GM21447 (cell line): Measurements from ENCODE around the gene MPP4.
"Not testable (repeated sequence)": the region's sequence is repeated elsewhere in the genome, so short reads cannot be mapped to it uniquely, and the experiment has no call there.

Source experiments
- ATAC-seq: cut with Tn5 transposase; IDR thresholded peaks from one replicate; pipeline ENCODE4 v1.9.1; 2021; ENCODE audit not compliant: unreplicated experiment

Gene MPP4

GRCh38 chr2:201674298-201674697 is 24.1 kb downstream of the MPP4 start:
- ATAC-seq = no peak

GRCh38 chr2:201673546-201673945 is 24.9 kb downstream of the MPP4 start:
- no peak for ATAC-seq

GRCh38 chr2:201671205-201671604 is 27.2 kb downstream of the MPP4 start:
- not testable (repeated sequence) for ATAC-seq

- no peak for ATAC-seq
These were observed 28.6 kb downstream of the MPP4 start for GRCh38 chr2:201669865-201670264.

- no peak for ATAC-seq
These were observed 30.0 kb downstream of the MPP4 start for GRCh38 chr2:201668402-201668910.

GRCh38 chr2:201664334-201664733 is 34.1 kb downstream of the MPP4 start:
- ATAC-seq = no peak

- no peak for ATAC-seq
These were observed 37.1 kb downstream of the MPP4 start for GRCh38 chr2:201661366-201661765.

- ATAC-seq = no peak
These were observed 38.0 kb downstream of the MPP4 start for GRCh38 chr2:201660293-201660895.

GRCh38 chr2:201656740-201657139 is 41.7 kb downstream of the MPP4 start:
- ATAC-seq = no peak

GRCh38 chr2:201656102-201656501 is 42.3 kb downstream of the MPP4 start:
- no peak for ATAC-seq

- ATAC-seq = no peak
These were observed 43.6 kb downstream of the MPP4 start for GRCh38 chr2:201654616-201655384.

GRCh38 chr2:201653221-201653620 is 45.2 kb downstream of the MPP4 start:
- ATAC-seq = no peak

GRCh38 chr2:201649442-201649841 is 49.0 kb downstream of the MPP4 start:
- ATAC-seq = no peak

- no peak for ATAC-seq
These were observed 51.0 kb downstream of the MPP4 start for GRCh38 chr2:201647431-201647830.

GRCh38 chr2:201644001-201644400 is 54.4 kb downstream of the MPP4 start:
- no peak for ATAC-seq

GRCh38 chr2:201643216-201643890 is 55.1 kb downstream of the MPP4 start, which contains the start of gene TMEM237:
TMEM237 (minus strand) TSS chr2:201643503; CDS start chr2:201643400, 103 bp downstream.
- ATAC-seq = peak; percentile 44

- peak; percentile 75 for ATAC-seq
These were observed 55.7 kb downstream of the MPP4 start for GRCh38 chr2:201642579-201643215.

- ATAC-seq = peak; percentile 38
These were observed 56.3 kb downstream of the MPP4 start for GRCh38 chr2:201642086-201642578.

- ATAC-seq = no peak
These were observed 59.2 kb downstream of the MPP4 start for GRCh38 chr2:201639205-201639604.

GRCh38 chr2:201638326-201638725 is 60.1 kb downstream of the MPP4 start:
- no peak for ATAC-seq

- no peak for ATAC-seq
These were observed 64.7 kb downstream of the MPP4 start for GRCh38 chr2:201633661-201634249.
